A549 (cell line): ENCODE results near the gene PDE10A. TPM values are rescaled to one million over a fixed set of nuclear protein-coding genes. Genes with fewer than 3 reads are reported as not detected.

ENCODE experiments used
- ATAC-seq, 2 experiments: fragments of 200-7000 bp in 1 of 2; fragments of >200 bp in 1 of 2; cut with Nextera tagmentation in 1 of 2; cut with Tn5 transposase in 1 of 2; 3 replicates each; pipeline versions ENCODE4 v1.8.0 to v1.9.1; 2018 to 2020; ENCODE audit warnings: mild to moderate bottlenecking in 1 of 2, moderate library complexity in 1 of 2
- CTCF ChIA-PET: fragments of 300-600 bp; sonication (Branson Sonifier 250); formaldehyde crosslinking; extraction: SDS; loops from one replicate; lab custom pipeline; 2021; ENCODE audit warnings: antibody characterized with exemption, inconsistent platforms; lab: Yijun Ruan, JAX
- POLR2A ChIA-PET: fragments of 350-600 bp; formaldehyde crosslinking; extraction: SDS; loops from one replicate; lab custom pipeline; 2021; ENCODE audit warnings: antibody characterized with exemption, inconsistent platforms; lab: Yijun Ruan, JAX
- DNase-seq, 2 experiments: peaks; one replicate each; pipeline versions ENCODE4 v3.0.0 to v3.0.0-alpha.2; 2011 to 2016; ENCODE audit warnings: low read depth in 1 of 2, low spot score in 1 of 2
- FAIRE-seq: peaks from 2 replicates; lab custom pipeline; 2011; peaks lifted over from hg19 to GRCh38; lab: Jason Lieb, UNC
- H3K27ac ChIP-seq, 2 experiments: fragments of >200 bp; sonication (Bioruptor Twin); formaldehyde crosslinking; 3 replicates each; pipeline ENCODE4 v1.5.1; 2016 to 2017
- H3K4me1 ChIP-seq: fragments of >200 bp; sonication (Bioruptor Twin); formaldehyde crosslinking; 3 replicates; pipeline ENCODE4 v1.6.1; 2016
- H3K4me2 ChIP-seq: fragments of >200 bp; sonication (Bioruptor Twin); formaldehyde crosslinking; 3 replicates; pipeline ENCODE4 v1.6.1; 2016
- H3K4me3 ChIP-seq: fragments of >200 bp; sonication (Bioruptor Twin); formaldehyde crosslinking; 3 replicates; pipeline ENCODE4 v1.5.1; 2016
- H3K9me3 ChIP-seq: fragments of >200 bp; sonication (Bioruptor Twin); formaldehyde crosslinking; 3 replicates; pipeline ENCODE4 v1.6.1; 2016
- CBX2 ChIP-seq: fragments of 200-600 bp; sonication (generic); IDR thresholded peaks from 2 replicates; pipeline ENCODE4 v1.6.1; 2016; ENCODE audit warnings: low read depth, mild to moderate bottlenecking, borderline replicate concordance
- CEBPB ChIP-seq, 2 experiments: fragments of >200 bp in 1 of 2; sonication (Bioruptor Twin) in 1 of 2; formaldehyde crosslinking in 1 of 2; IDR thresholded peaks; 2 replicates each; pipeline ENCODE4 v1.6.1; 2012 to 2016
- CHD2 ChIP-seq: fragments of 150-350 bp; IDR thresholded peaks from 2 replicates; pipeline ENCODE4 v1.6.1; 2014; ENCODE audit warnings: low read length; ENCODE audit not compliant: partially characterized antibody
- CTCF ChIP-seq: fragments of >200 bp; sonication (Bioruptor Twin); formaldehyde crosslinking; IDR thresholded peaks from 3 replicates; pipeline ENCODE4 v1.5.1; 2016
- E2F6 ChIP-seq: IDR thresholded peaks from 2 replicates; pipeline ENCODE4 v1.6.1; 2012; ENCODE audit warnings: low read depth, borderline replicate concordance
- EHF ChIP-seq: fragments of 250-450 bp; sonication (Bioruptor Pico); IDR thresholded peaks from 2 replicates; pipeline ENCODE4 v1.5.0; 2020; ENCODE audit warnings: mild to moderate bottlenecking
- EP300 ChIP-seq, 2 experiments: fragments of >200 bp; sonication (Bioruptor Twin); formaldehyde crosslinking; IDR thresholded peaks; 2 replicates in 1 of 2; 3 replicates in 1 of 2; pipeline ENCODE4 v1.6.1; 2016 to 2017
- FOSB ChIP-seq: fragments of 250-450 bp; sonication (Bioruptor Pico); IDR thresholded peaks from 2 replicates; pipeline ENCODE4 v1.5.0; 2020; ENCODE audit warnings: mild to moderate bottlenecking, moderate library complexity
- FOSL2 ChIP-seq, 2 experiments: fragments of 450-650 bp in 1 of 2; fragments of >200 bp in 1 of 2; sonication (Bioruptor Twin) in 1 of 2; formaldehyde crosslinking; IDR thresholded peaks; 2 replicates each; pipeline versions ENCODE4 v1.5.0 to v1.6.1; 2016 to 2020; ENCODE audit warnings: mild to moderate bottlenecking in 1 of 2, moderate library complexity in 1 of 2
- HES2 ChIP-seq: fragments of >200 bp; sonication (Bioruptor Twin); formaldehyde crosslinking; IDR thresholded peaks from 2 replicates; pipeline ENCODE4 v1.6.1; 2016
- HOXB13 ChIP-seq: fragments of 250-450 bp; sonication (Bioruptor Pico); IDR thresholded peaks from 2 replicates; pipeline ENCODE4 v1.5.0; 2020; ENCODE audit warnings: low read depth, mild to moderate bottlenecking, moderate library complexity
- KDM1A ChIP-seq: fragments of 200-600 bp; sonication (generic); IDR thresholded peaks from 2 replicates; pipeline ENCODE4 v1.6.1; 2016; ENCODE audit warnings: low read depth, mild to moderate bottlenecking
- MAZ ChIP-seq: fragments of 150-350 bp; IDR thresholded peaks from 2 replicates; pipeline ENCODE4 v1.6.1; 2014; ENCODE audit warnings: antibody characterized with exemption, low read depth, low read length, borderline replicate concordance
- NFE2L2 ChIP-seq: fragments of 150-350 bp; conservative IDR thresholded peaks from 2 replicates; pipeline ENCODE4 v1.6.1; 2014; ENCODE audit warnings: low read length
- NR3C1 ChIP-seq: fragments of >200 bp; sonication (Bioruptor Twin); formaldehyde crosslinking; IDR thresholded peaks from 3 replicates; pipeline ENCODE4 v1.6.1; 2017
- PHF8 ChIP-seq: fragments of 200-600 bp; sonication (generic); IDR thresholded peaks from 2 replicates; pipeline ENCODE4 v1.6.1; 2016; ENCODE audit warnings: low read depth, mild to moderate bottlenecking, antibody characterized with exemption, moderate library complexity, borderline replicate concordance
- POLR2A ChIP-seq: IDR thresholded peaks from 2 replicates; pipeline ENCODE4 v1.6.1; 2012; ENCODE audit warnings: mild to moderate bottlenecking, low read length
- POLR2AphosphoS2 ChIP-seq: conservative IDR thresholded peaks from 2 replicates; pipeline ENCODE4 v1.6.1; 2012; ENCODE audit warnings: low read length, improper control_type of control experiment, inconsistent platforms
- RARB ChIP-seq: fragments of 250-450 bp; sonication (Bioruptor Pico); IDR thresholded peaks from 2 replicates; pipeline ENCODE4 v1.8.0; 2021; ENCODE audit warnings: mild to moderate bottlenecking, moderate library complexity
- REST ChIP-seq: fragments of 200-600 bp; sonication (generic); IDR thresholded peaks from 2 replicates; pipeline ENCODE4 v1.6.1; 2016; ENCODE audit warnings: antibody characterized with exemption, mild to moderate bottlenecking, moderate library complexity
- RNF2 ChIP-seq: fragments of 200-600 bp; sonication (generic); IDR thresholded peaks from 2 replicates; pipeline ENCODE4 v1.6.1; 2016; ENCODE audit warnings: low read depth, mild to moderate bottlenecking, antibody characterized with exemption, moderate library complexity, borderline replicate concordance
- SREBF2 ChIP-seq: fragments of 450-650 bp; IDR thresholded peaks from 2 replicates; pipeline ENCODE4 v1.6.1; 2014; ENCODE audit warnings: mild to moderate bottlenecking, moderate library complexity
- WGBS: methylation state at CpG from one replicate; pipeline ENCODE4 v1.1.6; 2017; ENCODE audit errors: missing lambda C conversion rate; 5-methylcytosine and 5-hydroxymethylcytosine counted together
- polyA plus RNA-seq, 4 experiments: library from polyadenylated mRNA; depleted of rRNA in 3 of 4; stranded (reverse); fragments of >200 nt; fragmentation: RNase III in 1 of 4; extraction: RNeasy Plus Mini Kit Qiagen cat#74134 plus additional on column Dnase treatment in 1 of 4; gene quantifications; 2 replicates in 3 of 4; 3 replicates in 1 of 4; pipeline ENCODE4 v1.2.3, GENCODE V29; 2011 to 2017

The PDE10A gene
- polyA plus RNA-seq, 2 of the 4 experiments (the other 2 are of a cell fraction) = 44.9 to 92.5 TPM

GRCh38 chr6:165455488-165455887, 207.6 kb downstream of the PDE10A start:
- Histone ChIP-seq H3K4me3 (no peak overlapping the region), H3K4me2 (no peak overlapping the region), H3K9me3 (no peaks in the 10 kb centered on the region), H3K4me1 (no peaks in the 10 kb centered on the region), H3K27ac (no peak overlapping the region)
- ATAC-seq = no peak
- TF ChIP-seq NR3C1 (no peak), FOSB (CRISPR knock-in tag) (no peak), EP300 (IDR thresholded peaks at IDR 0.05) (no peak), CHD2 (no peak), REST (no peak), CTCF (no peak), HOXB13 (CRISPR knock-in tag) (no peak), E2F6 (no peak), CEBPB (IDR thresholded peaks at IDR 0.05) (no peak), CBX2 (no peak), EHF (CRISPR knock-in tag) (no peak), PHF8 (no peak), SREBF2 (no peak), FOSL2 (IDR thresholded peaks at IDR 0.05) (no peak), FOSL2 (CRISPR knock-in tag; IDR thresholded peaks at IDR 0.05) (no peak), RNF2 (no peak), NFE2L2 (no peak)
- ChIA-PET CTCF (interaction anchor here (1.0 to 1.2 kb wide), 2 partner anchors 15 to 144 kb away, joined by 3 read pairs; no protein-coding TSS in a partner anchor), POLR2A (no interaction called here)
- no peak for FAIRE-seq
- DNase-seq = no peak
- 88% methylated on average over 3 of the region's 3 CpGs for WGBS

- ChIA-PET CTCF (no interaction called here), POLR2A (no interaction called here)
- Histone ChIP-seq H3K9me3 (no peaks in the 10 kb centered on the region), H3K4me1 (no peaks in the 10 kb centered on the region), H3K27ac (no peak overlapping the region), H3K4me2 (no peak overlapping the region)
- no peak for FAIRE-seq
- DNase-seq = no peak
- no peak for ATAC-seq
- 93% methylated on average over 2 of the region's 2 CpGs for WGBS
- TF ChIP-seq POLR2A (no peak), POLR2AphosphoS2 (no peak), HES2 (no peak), RARB (CRISPR knock-in tag) (no peak), MAZ (no peak), CBX2 (no peak), KDM1A (no peak)
- TF ChIP-seq, all 56 proteins: peak for 0
- H3K4me3 ChIP-seq = no peak overlapping the region
These were observed 209.6 kb downstream of the PDE10A start for GRCh38 chr6:165453395-165453794.
